Common myeloid progenitor, CD34-positive (primary cell): Measurements from ENCODE around the gene ABHD11. TPM values are rescaled to one million over a fixed set of nuclear protein-coding genes. Genes with fewer than 3 reads are reported as not detected.
"Not testable (repeated sequence)": the region's sequence is repeated elsewhere in the genome, so short reads cannot be mapped to it uniquely, and the experiment has no call there.

ENCODE experiments used
- CTCF ChIA-PET: fragments of 350-600 bp; sonication (Branson Sonifier 250); formaldehyde crosslinking; loops from one replicate; lab custom pipeline; 2021; ENCODE audit warnings: antibody characterized with exemption; lab: Charles Lee
- POLR2A ChIA-PET: fragments of 350-600 bp; sonication (Branson Sonifier 250); formaldehyde crosslinking; loops from one replicate; lab custom pipeline; 2021; ENCODE audit warnings: antibody characterized with exemption; lab: Charles Lee
- DNase-seq, 3 donors: peaks; one replicate each; pipeline versions ENCODE4 v3.0.0 to v3.0.0-alpha.2; 2013
- H3K27ac ChIP-seq, 2 experiments: 1 replicate in 1 of 2; 2 replicates in 1 of 2; pipeline ENCODE4 v1.7.0; 2013; ENCODE audit warnings: inconsistent platforms in 2 of 2, low read length in 2 of 2, mild to moderate bottlenecking in 2 of 2, low read depth in 1 of 2, moderate library complexity in 1 of 2; ENCODE audit not compliant: severe bottlenecking in 2 of 2, insufficient read depth in 1 of 2, poor library complexity in 1 of 2
- H3K27me3 ChIP-seq, 5 experiments: replicated peaks in 2 of 5; 1 replicate in 3 of 5; 2 replicates in 2 of 5; pipeline versions ENCODE4 v1.6.1 to v1.7.0; 2013; ENCODE audit warnings: low read length in 4 of 5, mild to moderate bottlenecking in 2 of 5, moderate library complexity in 2 of 5, inconsistent platforms in 1 of 5; ENCODE audit not compliant: insufficient read depth in 5 of 5, control insufficient read depth in 4 of 5
- H3K36me3 ChIP-seq, 4 experiments: 1 replicate in 2 of 4; 2 replicates in 2 of 4; pipeline versions ENCODE4 v1.6.1 to v1.7.0; 2013; ENCODE audit warnings: low read length in 3 of 4, control low read depth in 1 of 4, mild to moderate bottlenecking in 1 of 4; ENCODE audit not compliant: control insufficient read depth in 4 of 4, insufficient read depth in 4 of 4
- H3K4me1 ChIP-seq, 4 experiments: 1 replicate in 3 of 4; 2 replicates in 1 of 4; pipeline versions ENCODE4 v1.6.1 to v1.7.1; 2013; ENCODE audit warnings: low read length in 3 of 4, mild to moderate bottlenecking in 3 of 4, control low read depth in 1 of 4, inconsistent platforms in 1 of 4, moderate library complexity in 1 of 4; ENCODE audit not compliant: control insufficient read depth in 4 of 4, insufficient read depth in 4 of 4; ENCODE audit errors: control extremely low read depth in 1 of 4
- H3K4me3 ChIP-seq, 7 experiments: 1 replicate in 4 of 7; 2 replicates in 3 of 7; pipeline versions ENCODE4 v1.5.1 to v1.7.0; 2013; ENCODE audit warnings: mild to moderate bottlenecking in 7 of 7, low read length in 6 of 7, moderate library complexity in 6 of 7, inconsistent platforms in 2 of 7, low read depth in 2 of 7, control low read depth in 1 of 7; ENCODE audit not compliant: insufficient read depth in 4 of 7, control insufficient read depth in 1 of 7; ENCODE audit errors: extremely low read depth in 1 of 7
- H3K9me3 ChIP-seq, 5 experiments: 1 replicate in 4 of 5; 2 replicates in 1 of 5; pipeline versions ENCODE4 v1.6.1 to v1.7.1; 2013; ENCODE audit warnings: low read length in 4 of 5, mild to moderate bottlenecking in 2 of 5, inconsistent platforms in 1 of 5, low read depth in 1 of 5, moderate library complexity in 1 of 5; ENCODE audit not compliant: control insufficient read depth in 4 of 5, insufficient read depth in 2 of 5; ENCODE audit errors: control extremely low read depth in 1 of 5
- WGBS: methylation state at CpG from one replicate; pipeline ENCODE4 v1.1.5; 2013; ENCODE audit not compliant: insufficient coverage; 5-methylcytosine and 5-hydroxymethylcytosine counted together
- polyA plus RNA-seq: library from polyadenylated mRNA; unstranded; fragments of 120-200 nt; gene quantifications from one replicate; pipeline ENCODE4 v1.2.1, GENCODE V29; 2013

The ABHD11 gene
- 6.9 TPM for polyA plus RNA-seq

GRCh38 chr7:73738612-73739386 is at the start of gene ABHD11:
Gene ABHD11, minus strand, starts transcription at chr7:73738802. Its CDS starts 32 bp downstream, at chr7:73738770.
- WGBS, result 0% methylated on average over 74 of the region's 84 CpGs
- CTCF ChIA-PET, result interaction anchor here (1.0 to 8.1 kb wide), 4 partner anchors 33 to 134 kb away, joined by 3 to 81 read pairs (median 4); no protein-coding TSS in a partner anchor
- Histone ChIP-seq H3K4me3 (peak within 1 kb of the TSS; percentile 56 to 90 (median 80)), H3K27ac (peak within 1 kb of the TSS; percentile 40 to 73), H3K4me1 (peaks cover 0 to 22% (median 18%) of the 10 kb centered on the region in 4 experiments), H3K9me3 (no peaks in the 10 kb centered on the region), H3K27me3 (peaks cover 0 to 8% (median 4%) of the 10 kb centered on the region in 5 experiments), H3K36me3 (peaks cover 0 to 13% (median 6%) of the 10 kb centered on the region in 4 experiments)
- POLR2A ChIA-PET, result interaction anchor here (0.6 to 0.8 kb wide), 2 partner anchors 13 to 110 kb away, joined by 3 read pairs; no protein-coding TSS in a partner anchor
- peak; percentile 93 to 97 (median 95) for DNase-seq

- H3K4me3 ChIP-seq, CTCF ChIA-PET, H3K36me3 ChIP-seq, H3K27me3 ChIP-seq, H3K27ac ChIP-seq, H3K9me3 ChIP-seq, POLR2A ChIA-PET, DNase-seq, H3K4me1 ChIP-seq: not testable (repeated sequence)
- WGBS, result no CpG with 5 or more reads among the region's 1 CpG
Measured at GRCh38 chr7:73787786-73788048, 49.1 kb upstream of the ABHD11 start.

- CTCF ChIA-PET, result no interaction called here
- no CpG with 5 or more reads among the region's 1 CpG for WGBS
- H3K27me3 ChIP-seq, result no peaks in the 10 kb centered on the region
Measured at GRCh38 chr7:73786588-73786987, 48.0 kb upstream of the ABHD11 start.

GRCh38 chr7:73779517-73779916 is 40.9 kb upstream of the ABHD11 start:
- H3K4me1 ChIP-seq, result peaks cover 0 to 2% (median 0%) of the 10 kb centered on the region in 4 experiments
- no peaks in the 10 kb centered on the region for H3K36me3 ChIP-seq
- no peak for DNase-seq
- H3K27me3 ChIP-seq, result peaks cover 0 to 2% (median 0%) of the 10 kb centered on the region in 5 experiments
- POLR2A ChIA-PET, result no interaction called here
- WGBS, result no CpG with 5 or more reads among the region's 1 CpG
- H3K4me3 ChIP-seq, result no peak overlapping the region
- H3K27ac ChIP-seq, result no peak overlapping the region
- H3K9me3 ChIP-seq, result peaks cover 0 to 4% (median 3%) of the 10 kb centered on the region in 5 experiments
- CTCF ChIA-PET, result no interaction called here

More at GRCh38 chr7:73786588-73786987, 48.0 kb upstream of the ABHD11 start:
- H3K9me3 ChIP-seq, result peaks cover 0 to 8% (median 1%) of the 10 kb centered on the region in 5 experiments
- H3K27ac ChIP-seq, result no peak overlapping the region
- H3K4me1 ChIP-seq, result peaks cover 0 to 2% (median 0%) of the 10 kb centered on the region in 4 experiments
- no peak overlapping the region for H3K4me3 ChIP-seq
- no peak for DNase-seq
- POLR2A ChIA-PET, result no interaction called here
- H3K36me3 ChIP-seq, result no peaks in the 10 kb centered on the region

- Histone ChIP-seq H3K4me1 (peaks cover 0 to 2% (median 1%) of the 10 kb centered on the region in 4 experiments), H3K9me3 (peaks cover 0 to 4% (median 3%) of the 10 kb centered on the region in 5 experiments), H3K27ac (no peak overlapping the region), H3K4me3 (no peak overlapping the region), H3K36me3 (no peaks in the 10 kb centered on the region), H3K27me3 (peaks cover 0 to 2% (median 0%) of the 10 kb centered on the region in 5 experiments)
- over 99% methylated on average over 9 of the region's 11 CpGs for WGBS
- CTCF ChIA-PET, result no interaction called here
- no peak for DNase-seq
- POLR2A ChIA-PET, result no interaction called here
Measured at GRCh38 chr7:73778801-73779389, 40.3 kb upstream of the ABHD11 start.

- ChIA-PET CTCF (no interaction called here), POLR2A (no interaction called here)
- H3K36me3 ChIP-seq, result no peaks in the 10 kb centered on the region
- 0% methylated on average over 1 of the region's 1 CpG for WGBS
- no peak overlapping the region for H3K4me3 ChIP-seq
- peaks cover 0 to 26% (median 10%) of the 10 kb centered on the region in 5 experiments for H3K27me3 ChIP-seq
- peak in 2 of 3 donors; percentile 71 to 82 for DNase-seq
- H3K4me1 ChIP-seq, result peaks cover 0 to 13% (median 10%) of the 10 kb centered on the region in 4 experiments
- no peaks in the 10 kb centered on the region for H3K9me3 ChIP-seq
- no peak overlapping the region for H3K27ac ChIP-seq
Measured at GRCh38 chr7:73774923-73775322, 36.3 kb upstream of the ABHD11 start.
